ENCODE results near the gene GYPC. TPM values are rescaled to one million over a fixed set of nuclear protein-coding genes. Genes with fewer than 3 reads are reported as not detected.
A peak's percentile ranks its signal among the peaks of the same experiment; 100 is the strongest.

GYPC gene
- total RNA-seq, 2 experiments from 2014 or later, result 143 to 187 TPM

DNA sequence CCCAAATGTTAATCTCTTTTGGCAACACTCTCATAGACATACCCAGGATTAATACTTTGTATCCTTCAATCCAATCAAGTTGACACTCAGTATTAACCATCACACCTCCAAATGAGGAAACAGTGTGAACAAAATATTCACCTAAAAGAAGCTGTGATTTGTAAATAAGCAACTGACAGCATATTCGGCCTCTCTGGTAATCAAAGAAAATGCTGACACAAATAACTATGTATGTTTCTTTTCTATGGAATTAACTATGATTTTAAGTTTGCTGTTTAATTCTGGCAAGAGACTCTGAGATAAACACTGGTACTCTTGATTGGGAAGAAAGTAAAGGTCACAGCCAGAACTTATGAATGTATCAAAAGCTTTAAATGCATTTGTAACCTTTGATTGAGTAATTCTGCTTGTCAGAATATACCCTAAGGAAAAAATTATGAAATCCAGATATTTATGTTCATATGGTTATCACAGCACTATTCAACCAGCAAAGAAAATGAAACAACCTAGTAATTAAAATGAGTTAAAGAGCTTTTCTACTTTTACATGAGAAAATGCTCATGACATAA, 3.6 kb upstream of the GYPC start:
- intact Hi-C loops (cut with DNase I, micrococcal nuclease), result loop anchor here in 1 of 2 experiments (10.0 kb wide), 2 partner anchors 732 to 1372 kb away; partner anchors contain the start of genes MAP3K2 and SAP130
- H3K4me1 Mint-ChIP-seq, result peaks cover 12% of the 10 kb centered on the region
- POLR2A ChIA-PET, result no interaction called here
- no peak overlapping the region for H3K4me3 Mint-ChIP-seq
- no peak for DNase-seq
- H3K9me3 Mint-ChIP-seq (ENCODE audit: low read depth), result peaks cover 5% of the 10 kb centered on the region
- no peaks in the 10 kb centered on the region for H3K27me3 Mint-ChIP-seq
- H3K27ac Mint-ChIP-seq, result no peak overlapping the region
- CTCF ChIA-PET, result interaction anchor here (0.8 kb wide), 1 partner anchor 24 kb away, joined by 3 read pairs; no protein-coding TSS in a partner anchor
- ATAC-seq, result no peak
- H3K36me3 Mint-ChIP-seq (ENCODE audit: low read depth), result peaks cover 8% of the 10 kb centered on the region

DNA sequence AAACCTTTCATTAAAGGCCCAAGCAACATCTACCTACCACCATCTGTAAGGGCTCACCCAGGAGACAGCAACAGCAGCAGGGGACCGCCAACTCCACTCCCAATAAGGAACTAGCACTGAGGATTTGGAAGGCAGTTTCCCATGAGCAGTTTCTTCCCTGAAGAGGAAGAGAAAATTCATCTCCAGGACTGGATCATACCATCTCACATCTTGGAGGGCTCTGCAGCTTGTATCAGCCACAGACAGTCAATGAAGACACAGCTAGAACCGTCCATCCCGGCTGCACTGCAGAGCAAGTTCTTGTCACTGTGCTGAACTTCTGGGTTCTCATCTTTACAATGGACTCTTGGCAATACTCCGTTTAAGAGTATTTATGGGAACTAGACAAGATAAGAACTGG, 2.8 kb upstream of the GYPC start:
- ATAC-seq (no peak), DNase-seq (no peak)
- no peaks in the 10 kb centered on the region for H3K27me3 Mint-ChIP-seq
- H3K27ac Mint-ChIP-seq, result no peak overlapping the region
- CTCF ChIA-PET, result interaction anchor here (0.8 to 1.0 kb wide), 2 partner anchors 23 to 415 kb away, joined by 3 read pairs; no protein-coding TSS in a partner anchor
- H3K9me3 Mint-ChIP-seq (ENCODE audit: low read depth), result peaks cover 5% of the 10 kb centered on the region
- peaks cover 15% of the 10 kb centered on the region for H3K36me3 Mint-ChIP-seq (ENCODE audit: low read depth)
- POLR2A ChIA-PET, result no interaction called here
- no peak overlapping the region for H3K4me3 Mint-ChIP-seq
- intact Hi-C loops (cut with DNase I, micrococcal nuclease), result loop anchor here in 1 of 2 experiments (10.0 kb wide), 2 partner anchors 732 to 1372 kb away; partner anchors contain the start of genes MAP3K2 and SAP130
- peaks cover 15% of the 10 kb centered on the region for H3K4me1 Mint-ChIP-seq

DNA sequence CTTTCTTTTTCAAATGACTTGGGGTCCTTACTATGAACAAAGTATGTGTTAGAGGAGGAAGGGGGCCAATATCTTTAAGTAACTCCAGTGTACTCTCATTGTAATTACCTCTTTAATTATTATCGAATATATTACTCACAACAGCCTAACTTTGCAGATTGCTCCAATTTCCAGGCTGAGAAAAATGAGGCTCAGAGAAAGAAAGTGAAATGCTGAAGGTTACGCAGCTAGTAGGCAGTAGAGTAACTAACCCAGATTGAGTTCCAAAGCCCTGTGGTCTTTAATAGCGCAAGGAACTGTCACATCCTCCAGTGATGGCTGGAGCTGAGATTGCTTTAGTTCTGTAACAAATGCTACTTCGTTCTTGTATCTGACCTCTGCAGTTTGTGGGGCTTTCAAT, 2.2 kb upstream of the GYPC start:
- Mint-ChIP-seq H3K4me3 (no peak overlapping the region), H3K27me3 (no peaks in the 10 kb centered on the region), H3K36me3 (ENCODE audit: low read depth) (peaks cover 19% of the 10 kb centered on the region), H3K9me3 (ENCODE audit: low read depth) (peaks cover 5% of the 10 kb centered on the region), H3K27ac (no peak overlapping the region), H3K4me1 (peaks cover 19% of the 10 kb centered on the region)
- POLR2A ChIA-PET, result no interaction called here
- intact Hi-C loops (cut with DNase I, micrococcal nuclease), result loop anchor here in 1 of 2 experiments (10.0 kb wide), 2 partner anchors 731 to 1371 kb away; partner anchors contain the start of genes MAP3K2 and SAP130
- ATAC-seq (no peak), DNase-seq (no peak)
- CTCF ChIA-PET, result interaction anchor here (1.0 kb wide), 1 partner anchor 414 kb away, joined by 3 read pairs; no protein-coding TSS in a partner anchor

DNA sequence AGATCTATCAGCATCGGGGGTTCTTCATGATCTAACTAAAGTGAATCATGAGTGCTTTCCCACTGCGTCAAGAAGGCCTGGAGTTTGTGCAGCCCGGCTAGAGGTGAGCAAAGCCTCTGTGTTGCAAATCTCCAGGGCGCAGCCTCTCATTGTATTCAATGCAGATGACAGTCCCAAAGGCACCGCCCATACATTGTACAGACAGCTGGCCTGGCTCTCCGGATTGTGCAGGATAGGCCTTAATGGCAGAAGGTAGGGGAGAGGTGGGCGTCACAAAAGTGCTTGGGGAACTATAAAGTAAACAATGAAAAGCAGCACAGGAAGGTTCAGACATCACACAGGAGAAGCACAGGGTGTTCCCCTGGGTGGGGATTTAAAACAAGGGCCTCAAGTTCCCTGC, 907 bp upstream of the GYPC start:
- CTCF ChIA-PET, result interaction anchor here (0.6 kb wide), 1 partner anchor 410 kb away, joined by 5 read pairs; no protein-coding TSS in a partner anchor

DNA sequence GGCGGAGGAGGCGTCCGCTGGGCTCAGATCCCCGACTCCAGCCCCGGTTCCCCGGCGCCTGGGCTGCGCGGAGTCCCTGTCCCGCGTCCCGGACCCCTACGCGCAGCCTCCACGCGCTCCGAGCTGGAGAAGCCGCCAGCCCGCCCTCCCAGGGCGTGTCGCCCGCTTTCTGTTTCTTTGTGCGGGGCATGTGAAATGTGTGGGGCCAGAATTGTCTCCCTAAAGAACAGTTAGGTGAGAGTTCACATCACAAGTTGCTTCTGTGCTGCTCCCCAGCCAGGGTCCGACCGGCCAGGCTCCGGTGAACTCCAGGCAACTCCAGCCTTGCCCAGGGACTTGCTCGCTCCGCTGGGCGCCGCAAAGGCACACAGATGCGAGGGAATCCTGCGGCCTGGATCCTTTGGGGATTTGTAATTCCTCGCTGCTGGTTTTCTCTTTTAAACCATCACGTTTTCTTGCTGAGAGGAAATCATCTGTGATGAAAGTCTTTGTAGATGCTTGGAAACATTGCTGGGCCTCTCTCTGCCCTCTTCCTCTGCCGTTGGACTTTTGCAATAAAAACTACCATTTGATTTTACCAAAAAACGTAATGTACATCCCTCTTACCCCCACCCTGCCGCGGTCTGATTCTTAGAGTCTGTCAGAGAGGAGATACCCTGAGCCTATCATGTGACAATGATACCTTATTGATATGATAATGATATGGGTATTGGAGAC, 631 bp downstream of the GYPC start:
- ATAC-seq (peak; percentile 17), DNase-seq (peak; percentile 63)
- no peaks in the 10 kb centered on the region for H3K9me3 Mint-ChIP-seq (ENCODE audit: low read depth)
- intact Hi-C loops (cut with DNase I, micrococcal nuclease), result loop anchor here (2.0 to 10.0 kb wide), 9 partner anchors 120 to 1436 kb away; partner anchors contain the start of genes IWS1 (in 1 of the 2), MAP3K2 (in 1 of the 2), SAP130 (in 1 of the 2) and UGGT1 (in 1 of the 2)
- peaks cover 34% of the 10 kb centered on the region for H3K36me3 Mint-ChIP-seq (ENCODE audit: low read depth)
- H3K27ac Mint-ChIP-seq, result peak overlapping the region; percentile 99
- peak overlapping the region; percentile 97 for H3K4me3 Mint-ChIP-seq
- peaks cover 47% of the 10 kb centered on the region for H3K4me1 Mint-ChIP-seq
- POLR2A ChIA-PET, result no interaction called here
- CTCF ChIA-PET, result no interaction called here
- no peaks in the 10 kb centered on the region for H3K27me3 Mint-ChIP-seq

More for the DNA sequence above, 907 bp upstream of the GYPC start:
- ATAC-seq (no peak), DNase-seq (no peak)
- POLR2A ChIA-PET, result no interaction called here
- intact Hi-C loops (cut with DNase I, micrococcal nuclease), result loop anchor here (5.0 to 10.0 kb wide), 8 partner anchors 122 to 1437 kb away; partner anchors contain the start of genes IWS1 (in 1 of the 2), MAP3K2 (in 1 of the 2), SAP130 (in 1 of the 2) and UGGT1 (in 1 of the 2)
- H3K9me3 Mint-ChIP-seq (ENCODE audit: low read depth), result peaks cover 5% of the 10 kb centered on the region
- peak overlapping the region; percentile 97 for H3K4me3 Mint-ChIP-seq
- H3K27me3 Mint-ChIP-seq, result no peaks in the 10 kb centered on the region
- peaks cover 25% of the 10 kb centered on the region for H3K36me3 Mint-ChIP-seq (ENCODE audit: low read depth)
- H3K4me1 Mint-ChIP-seq, result peaks cover 32% of the 10 kb centered on the region
- peak overlapping the region; percentile 97 for H3K27ac Mint-ChIP-seq

DNA sequence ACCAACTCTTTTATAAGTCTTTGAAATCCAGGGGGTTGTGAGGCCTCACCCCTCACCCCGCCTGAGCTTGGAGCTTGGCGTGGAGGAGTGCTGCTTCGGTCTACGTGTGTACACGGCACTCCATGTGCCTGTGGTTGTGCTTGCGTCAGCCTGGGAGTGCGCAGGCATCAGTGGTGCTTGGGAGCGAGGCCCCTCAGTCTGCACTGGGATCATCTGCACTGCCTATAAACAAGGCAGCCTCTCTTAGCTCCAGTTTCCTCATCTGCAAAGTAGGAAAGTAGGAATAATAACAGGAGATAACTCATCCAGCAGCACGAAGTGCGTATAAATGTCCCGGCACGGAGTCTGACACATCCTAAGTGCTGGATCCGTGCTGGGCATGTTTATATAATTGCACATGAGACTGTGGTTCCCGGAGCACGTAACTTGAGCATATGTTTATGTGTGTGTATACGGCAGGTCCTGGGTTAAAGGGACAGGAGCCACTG, 1.2 kb downstream of the GYPC start:
- ChIA-PET CTCF (no interaction called here), POLR2A (no interaction called here)
- Mint-ChIP-seq H3K27ac (peak overlapping the region; percentile 99), H3K4me3 (peak overlapping the region; percentile 97), H3K27me3 (no peaks in the 10 kb centered on the region), H3K36me3 (ENCODE audit: low read depth) (peaks cover 40% of the 10 kb centered on the region), H3K9me3 (ENCODE audit: low read depth) (no peaks in the 10 kb centered on the region), H3K4me1 (peaks cover 53% of the 10 kb centered on the region)
- ATAC-seq (peak; percentile 49), DNase-seq (peak; percentile 74)
- intact Hi-C loops (cut with DNase I, micrococcal nuclease), result loop anchor here (2.0 to 10.0 kb wide), 9 partner anchors 120 to 1435 kb away; partner anchors contain the start of genes IWS1 (in 1 of the 2), MAP3K2 (in 1 of the 2), SAP130 (in 1 of the 2) and UGGT1 (in 1 of the 2)

DNA sequence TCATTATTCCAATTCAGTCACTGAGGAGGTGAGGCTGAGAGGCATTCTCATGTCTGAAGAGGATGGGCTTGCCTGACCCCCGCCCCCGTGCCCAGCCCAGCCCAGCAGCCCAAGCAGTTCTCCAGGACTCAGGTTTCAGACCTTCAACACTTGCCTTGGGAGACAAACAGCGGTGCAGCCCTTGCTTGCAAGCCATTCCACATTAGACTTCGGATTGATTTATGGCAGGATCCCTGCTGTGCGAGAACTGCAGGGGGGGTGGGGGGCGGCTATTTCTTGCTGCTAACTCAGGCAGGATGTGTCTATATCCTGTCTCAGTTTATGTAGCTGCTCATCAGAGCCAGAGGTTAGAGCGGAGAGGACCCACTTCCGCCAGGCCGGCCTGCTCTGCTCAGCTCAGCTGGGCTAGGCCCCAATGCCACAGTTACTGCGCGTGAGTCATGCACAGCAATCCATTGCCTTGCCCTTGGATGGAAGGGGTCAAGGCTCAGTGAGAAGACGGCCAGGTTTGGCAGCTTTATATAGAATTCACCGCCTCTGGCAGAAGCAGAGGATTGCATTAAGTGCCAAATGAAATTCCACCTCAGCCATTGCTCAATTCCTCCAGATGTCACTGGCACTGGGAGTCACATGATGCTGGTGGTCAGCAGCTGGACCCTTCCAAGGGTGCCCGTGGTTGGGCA, 1.8 kb downstream of the GYPC start:
- POLR2A ChIA-PET, result interaction anchor here (0.5 kb wide), 1 partner anchor 388 kb away, joined by 5 read pairs; no protein-coding TSS in a partner anchor
- peak overlapping the region; percentile 99 for H3K27ac Mint-ChIP-seq
- CTCF ChIA-PET, result no interaction called here
- H3K4me3 Mint-ChIP-seq, result peak overlapping the region; percentile 97
- peaks cover 59% of the 10 kb centered on the region for H3K4me1 Mint-ChIP-seq
- no peaks in the 10 kb centered on the region for H3K9me3 Mint-ChIP-seq (ENCODE audit: low read depth)
- H3K27me3 Mint-ChIP-seq, result no peaks in the 10 kb centered on the region
- DNase-seq (peak; percentile 87), ATAC-seq (peak; percentile 67)
- peaks cover 43% of the 10 kb centered on the region for H3K36me3 Mint-ChIP-seq (ENCODE audit: low read depth)
- intact Hi-C loops (cut with DNase I, micrococcal nuclease), result loop anchor here (1.0 to 10.0 kb wide), 10 partner anchors 9 to 1435 kb away; partner anchors contain the start of genes IWS1 (in 1 of the 2), MAP3K2 (in 1 of the 2), SAP130 (in 1 of the 2) and UGGT1 (in 1 of the 2)

DNA sequence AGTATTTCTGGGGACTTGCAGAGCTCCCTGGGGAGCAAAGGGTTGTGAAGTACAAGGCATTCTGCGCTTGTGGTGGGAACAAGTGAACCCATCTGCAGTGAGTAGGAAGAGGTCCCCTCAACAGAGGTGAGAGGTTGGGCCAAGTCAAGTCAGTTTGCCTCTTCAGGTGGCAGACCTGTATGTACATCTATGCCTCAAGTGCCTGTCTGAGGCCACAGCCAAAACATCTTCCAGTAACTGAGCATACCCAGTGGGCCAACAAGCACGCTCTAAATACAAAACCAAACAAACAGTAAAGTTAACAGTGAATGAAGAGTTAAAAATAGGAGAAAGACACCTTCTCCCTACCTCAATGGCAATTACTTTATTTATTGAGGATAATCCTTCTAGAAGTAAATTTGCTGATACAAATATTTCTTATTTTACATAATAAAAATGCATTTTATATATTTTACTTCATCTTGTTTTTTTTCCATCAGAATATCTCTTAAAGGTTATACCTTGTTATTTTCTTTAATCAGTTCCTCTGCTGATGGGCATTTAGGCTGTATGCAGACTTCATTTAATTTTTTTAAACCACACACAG, 2.5 kb downstream of the GYPC start:
- intact Hi-C loops (cut with DNase I, micrococcal nuclease), result loop anchor here (1.0 to 10.0 kb wide), 9 partner anchors 8 to 1434 kb away; partner anchors contain the start of genes IWS1 (in 1 of the 2), MAP3K2 (in 1 of the 2), SAP130 (in 1 of the 2) and UGGT1 (in 1 of the 2)
- Mint-ChIP-seq H3K4me3 (peak overlapping the region; percentile 97), H3K27ac (peak overlapping the region; percentile 99), H3K27me3 (no peaks in the 10 kb centered on the region), H3K9me3 (ENCODE audit: low read depth) (no peaks in the 10 kb centered on the region), H3K4me1 (peaks cover 65% of the 10 kb centered on the region), H3K36me3 (ENCODE audit: low read depth) (peaks cover 49% of the 10 kb centered on the region)
- ChIA-PET POLR2A (interaction anchor here (0.5 kb wide), 1 partner anchor 388 kb away, joined by 5 read pairs; no protein-coding TSS in a partner anchor), CTCF (no interaction called here)
- ATAC-seq, result peak; percentile 6
- no peak for DNase-seq

DNA sequence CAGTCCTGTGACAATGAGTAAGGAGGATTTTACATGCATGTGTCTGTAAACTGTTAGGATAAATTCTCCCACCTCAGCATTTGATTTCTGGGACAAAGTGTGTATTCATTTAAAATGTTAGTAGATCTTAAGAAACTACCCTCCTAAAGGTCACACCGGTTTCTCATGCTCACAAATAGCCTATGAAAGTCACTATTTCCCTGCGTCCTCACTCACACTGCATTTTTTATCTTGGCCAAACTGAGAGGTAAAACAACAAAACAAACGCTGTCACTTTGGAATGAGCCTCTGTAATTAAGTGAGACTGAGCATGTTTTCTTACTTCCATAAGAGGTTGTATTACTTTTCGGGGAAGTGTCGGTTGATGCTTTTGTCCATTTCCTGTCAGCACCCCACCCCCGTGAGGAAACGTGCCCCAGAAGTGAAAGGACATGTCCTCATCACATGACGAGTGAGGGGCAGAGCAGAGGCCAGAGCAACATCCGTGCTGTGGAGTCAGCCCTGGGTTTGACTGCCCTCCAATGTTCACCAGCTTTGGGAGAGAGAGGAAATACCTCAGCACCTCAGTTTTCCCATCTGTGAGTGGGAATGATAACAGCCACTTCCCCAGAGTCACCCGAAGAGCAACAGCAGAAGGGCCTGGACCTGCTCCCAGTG, 3.1 kb downstream of the GYPC start:
- Mint-ChIP-seq H3K27ac (peak overlapping the region; percentile 91), H3K9me3 (ENCODE audit: low read depth) (no peaks in the 10 kb centered on the region), H3K4me3 (peak overlapping the region; percentile 97), H3K36me3 (ENCODE audit: low read depth) (peaks cover 52% of the 10 kb centered on the region), H3K27me3 (no peaks in the 10 kb centered on the region), H3K4me1 (peaks cover 71% of the 10 kb centered on the region)
- CTCF ChIA-PET, result no interaction called here
- intact Hi-C loops (cut with DNase I, micrococcal nuclease), result loop anchor here (1.0 to 10.0 kb wide), 9 partner anchors 7 to 1433 kb away; partner anchors contain the start of genes IWS1 (in 1 of the 2), MAP3K2 (in 1 of the 2), SAP130 (in 1 of the 2) and UGGT1 (in 1 of the 2)
- DNase-seq (peak; percentile 80), ATAC-seq (peak; percentile 21)
- POLR2A ChIA-PET, result no interaction called here

Data from activated CD4-positive, alpha-beta T cell treated with anti-CD3 and anti-CD28 coated beads for 36 hours (primary cell).